ENCODE measurements around the gene ROCK2.

Gene ROCK2

GRCh38 chr2:11213090-11213638 lies 131.3 kb downstream of the ROCK2 start:
- H3K18ac ChIP-seq (ENCODE audit: low read length), result no peak overlapping the region
- H2AK5ac ChIP-seq (ENCODE audit: low read length), result no peak overlapping the region
- no peaks in the 10 kb centered on the region for H3K79me1 ChIP-seq (ENCODE audit: low read length)
- no peak overlapping the region for H4K5ac ChIP-seq (ENCODE audit: low read length)
- WGBS (ENCODE audit: extremely low coverage, insufficient coverage, low lambda C conversion rate), result no CpG with 5 or more reads among the region's 5 CpGs
- peak; percentile 1 for DNase-seq
- H2BK5ac ChIP-seq (ENCODE audit: low read length), result no peak overlapping the region
- H2BK15ac ChIP-seq (replicated peaks; ENCODE audit: low read depth), result no peak overlapping the region
- no peak overlapping the region for H3K4me2 ChIP-seq (ENCODE audit: low read length)
- no peak overlapping the region for H3K4me3 ChIP-seq (ENCODE audit: low read length)
- no peak overlapping the region for H3K4ac ChIP-seq (ENCODE audit: low read depth, low read length)
- no peak overlapping the region for H3K23ac ChIP-seq (ENCODE audit: low read length)
- no peaks in the 10 kb centered on the region for H3K36me3 ChIP-seq (ENCODE audit: control insufficient read depth, insufficient read depth, low read length)
- no peaks in the 10 kb centered on the region for H3K79me2 ChIP-seq (ENCODE audit: control insufficient read depth, insufficient read depth, low read length)
- H3K56ac ChIP-seq (ENCODE audit: low read length), result no peak overlapping the region
- H3K27ac ChIP-seq (ENCODE audit: low read depth, low read length), result no peak overlapping the region
- no peak overlapping the region for H2BK120ac ChIP-seq (ENCODE audit: low read depth, low read length)
- no peaks in the 10 kb centered on the region for H3K27me3 ChIP-seq (ENCODE audit: insufficient read depth, low read length, poor library complexity)
- H4K8ac ChIP-seq (ENCODE audit: low read depth, low read length), result no peak overlapping the region
- H3K9ac ChIP-seq (ENCODE audit: low read length), result no peak overlapping the region
- no peaks in the 10 kb centered on the region for H3K4me1 ChIP-seq (ENCODE audit: control insufficient read depth, low read depth, low read length)

GRCh38 chr2:11212645-11213044 lies 131.8 kb downstream of the ROCK2 start:
- H2AK5ac ChIP-seq (ENCODE audit: low read length), result no peak overlapping the region
- no peak overlapping the region for H3K4me3 ChIP-seq (ENCODE audit: low read length)
- H2BK120ac ChIP-seq (ENCODE audit: low read depth, low read length), result no peak overlapping the region
- H3K4me1 ChIP-seq (ENCODE audit: control insufficient read depth, low read depth, low read length), result no peaks in the 10 kb centered on the region
- H3K36me3 ChIP-seq (ENCODE audit: control insufficient read depth, insufficient read depth, low read length), result no peaks in the 10 kb centered on the region
- no peak overlapping the region for H3K27ac ChIP-seq (ENCODE audit: low read depth, low read length)
- no peaks in the 10 kb centered on the region for H3K79me1 ChIP-seq (ENCODE audit: low read length)
- H2BK5ac ChIP-seq (ENCODE audit: low read length), result no peak overlapping the region
- no peak overlapping the region for H4K8ac ChIP-seq (ENCODE audit: low read depth, low read length)
- H3K79me2 ChIP-seq (ENCODE audit: control insufficient read depth, insufficient read depth, low read length), result no peaks in the 10 kb centered on the region
- no peak overlapping the region for H3K18ac ChIP-seq (ENCODE audit: low read length)
- H4K5ac ChIP-seq (ENCODE audit: low read length), result no peak overlapping the region
- no peak overlapping the region for H3K9ac ChIP-seq (ENCODE audit: low read length)
- no peak for DNase-seq
- H3K4me2 ChIP-seq (ENCODE audit: low read length), result no peak overlapping the region
- H3K27me3 ChIP-seq (ENCODE audit: insufficient read depth, low read length, poor library complexity), result no peaks in the 10 kb centered on the region
- H3K4ac ChIP-seq (ENCODE audit: low read depth, low read length), result no peak overlapping the region
- H2BK15ac ChIP-seq (replicated peaks; ENCODE audit: low read depth), result no peak overlapping the region
- no peak overlapping the region for H3K56ac ChIP-seq (ENCODE audit: low read length)
- H3K23ac ChIP-seq (ENCODE audit: low read length), result no peak overlapping the region

- Histone ChIP-seq H4K5ac (ENCODE audit: low read length) (no peak overlapping the region), H3K36me3 (ENCODE audit: control insufficient read depth, insufficient read depth, low read length) (no peaks in the 10 kb centered on the region), H2BK5ac (ENCODE audit: low read length) (no peak overlapping the region), H3K27me3 (ENCODE audit: insufficient read depth, low read length, poor library complexity) (no peaks in the 10 kb centered on the region), H2AK5ac (ENCODE audit: low read length) (no peak overlapping the region), H3K56ac (ENCODE audit: low read length) (no peak overlapping the region), H3K79me2 (ENCODE audit: control insufficient read depth, insufficient read depth, low read length) (no peaks in the 10 kb centered on the region), H4K8ac (ENCODE audit: low read depth, low read length) (no peak overlapping the region), H3K9ac (ENCODE audit: low read length) (no peak overlapping the region), H3K27ac (ENCODE audit: low read depth, low read length) (no peak overlapping the region), H3K79me1 (ENCODE audit: low read length) (no peaks in the 10 kb centered on the region), H3K18ac (ENCODE audit: low read length) (no peak overlapping the region), H2BK120ac (ENCODE audit: low read depth, low read length) (no peak overlapping the region), H3K4me1 (ENCODE audit: control insufficient read depth, low read depth, low read length) (no peaks in the 10 kb centered on the region), H3K4me3 (ENCODE audit: low read length) (no peak overlapping the region), H3K4ac (ENCODE audit: low read depth, low read length) (no peak overlapping the region), H3K4me2 (ENCODE audit: low read length) (no peak overlapping the region), H3K23ac (ENCODE audit: low read length) (no peak overlapping the region), H2BK15ac (replicated peaks; ENCODE audit: low read depth) (no peak overlapping the region)
- no peak for DNase-seq
These were observed 136.4 kb downstream of the ROCK2 start for GRCh38 chr2:11208083-11208482.

- H3K9ac ChIP-seq (ENCODE audit: low read length), result no peak overlapping the region
- no peak overlapping the region for H2BK15ac ChIP-seq (replicated peaks; ENCODE audit: low read depth)
- H3K79me1 ChIP-seq (ENCODE audit: low read length), result no peaks in the 10 kb centered on the region
- no peaks in the 10 kb centered on the region for H3K36me3 ChIP-seq (ENCODE audit: control insufficient read depth, insufficient read depth, low read length)
- no peaks in the 10 kb centered on the region for H3K4me1 ChIP-seq (ENCODE audit: control insufficient read depth, low read depth, low read length)
- no peak overlapping the region for H3K4me3 ChIP-seq (ENCODE audit: low read length)
- no peak overlapping the region for H3K4me2 ChIP-seq (ENCODE audit: low read length)
- H3K23ac ChIP-seq (ENCODE audit: low read length), result no peak overlapping the region
- no peak overlapping the region for H4K5ac ChIP-seq (ENCODE audit: low read length)
- no peaks in the 10 kb centered on the region for H3K27me3 ChIP-seq (ENCODE audit: insufficient read depth, low read length, poor library complexity)
- no peak overlapping the region for H3K56ac ChIP-seq (ENCODE audit: low read length)
- no peak for DNase-seq
- WGBS (ENCODE audit: extremely low coverage, insufficient coverage, low lambda C conversion rate), result no CpG with 5 or more reads among the region's 3 CpGs
- H2AK5ac ChIP-seq (ENCODE audit: low read length), result no peak overlapping the region
- no peak overlapping the region for H3K4ac ChIP-seq (ENCODE audit: low read depth, low read length)
- no peak overlapping the region for H3K27ac ChIP-seq (ENCODE audit: low read depth, low read length)
- no peak overlapping the region for H2BK120ac ChIP-seq (ENCODE audit: low read depth, low read length)
- H2BK5ac ChIP-seq (ENCODE audit: low read length), result no peak overlapping the region
- no peak overlapping the region for H4K8ac ChIP-seq (ENCODE audit: low read depth, low read length)
- H3K18ac ChIP-seq (ENCODE audit: low read length), result no peak overlapping the region
- no peaks in the 10 kb centered on the region for H3K79me2 ChIP-seq (ENCODE audit: control insufficient read depth, insufficient read depth, low read length)
These were observed 141.0 kb downstream of the ROCK2 start for GRCh38 chr2:11203480-11203879.

- no peak for DNase-seq
These were observed 142.5 kb downstream of the ROCK2 start for GRCh38 chr2:11201969-11202368.

GRCh38 chr2:11200651-11201050 lies 143.8 kb downstream of the ROCK2 start:
- H3K27me3 ChIP-seq (ENCODE audit: insufficient read depth, low read length, poor library complexity), result no peaks in the 10 kb centered on the region
- WGBS (ENCODE audit: extremely low coverage, insufficient coverage, low lambda C conversion rate), result no CpG with 5 or more reads among the region's 2 CpGs
- H2BK5ac ChIP-seq (ENCODE audit: low read length), result no peak overlapping the region
- no peaks in the 10 kb centered on the region for H3K4me1 ChIP-seq (ENCODE audit: control insufficient read depth, low read depth, low read length)
- no peak overlapping the region for H3K9ac ChIP-seq (ENCODE audit: low read length)
- no peak overlapping the region for H2BK120ac ChIP-seq (ENCODE audit: low read depth, low read length)
- H3K36me3 ChIP-seq (ENCODE audit: control insufficient read depth, insufficient read depth, low read length), result no peaks in the 10 kb centered on the region
- H3K79me1 ChIP-seq (ENCODE audit: low read length), result no peaks in the 10 kb centered on the region
- H3K79me2 ChIP-seq (ENCODE audit: control insufficient read depth, insufficient read depth, low read length), result no peaks in the 10 kb centered on the region
- H2BK15ac ChIP-seq (replicated peaks; ENCODE audit: low read depth), result no peak overlapping the region
- no peak overlapping the region for H3K18ac ChIP-seq (ENCODE audit: low read length)
- H3K4ac ChIP-seq (ENCODE audit: low read depth, low read length), result no peak overlapping the region
- no peak overlapping the region for H3K4me3 ChIP-seq (ENCODE audit: low read length)
- no peak overlapping the region for H3K27ac ChIP-seq (ENCODE audit: low read depth, low read length)
- H4K5ac ChIP-seq (ENCODE audit: low read length), result no peak overlapping the region
- H3K4me2 ChIP-seq (ENCODE audit: low read length), result no peak overlapping the region
- H2AK5ac ChIP-seq (ENCODE audit: low read length), result no peak overlapping the region
- no peak for DNase-seq
- no peak overlapping the region for H3K23ac ChIP-seq (ENCODE audit: low read length)
- H3K56ac ChIP-seq (ENCODE audit: low read length), result no peak overlapping the region
- H4K8ac ChIP-seq (ENCODE audit: low read depth, low read length), result no peak overlapping the region

More at GRCh38 chr2:11201969-11202368, 142.5 kb downstream of the ROCK2 start:
- Histone ChIP-seq H4K5ac (ENCODE audit: low read length) (no peak overlapping the region), H3K56ac (ENCODE audit: low read length) (no peak overlapping the region), H3K27ac (ENCODE audit: low read depth, low read length) (no peak overlapping the region), H2BK15ac (replicated peaks; ENCODE audit: low read depth) (no peak overlapping the region), H3K79me1 (ENCODE audit: low read length) (no peaks in the 10 kb centered on the region), H3K9ac (ENCODE audit: low read length) (no peak overlapping the region), H3K79me2 (ENCODE audit: control insufficient read depth, insufficient read depth, low read length) (no peaks in the 10 kb centered on the region), H2BK120ac (ENCODE audit: low read depth, low read length) (no peak overlapping the region), H3K27me3 (ENCODE audit: insufficient read depth, low read length, poor library complexity) (no peaks in the 10 kb centered on the region), H3K36me3 (ENCODE audit: control insufficient read depth, insufficient read depth, low read length) (no peaks in the 10 kb centered on the region), H4K8ac (ENCODE audit: low read depth, low read length) (no peak overlapping the region), H2BK5ac (ENCODE audit: low read length) (no peak overlapping the region), H2AK5ac (ENCODE audit: low read length) (no peak overlapping the region), H3K4me1 (ENCODE audit: control insufficient read depth, low read depth, low read length) (no peaks in the 10 kb centered on the region), H3K4me2 (ENCODE audit: low read length) (no peak overlapping the region), H3K4ac (ENCODE audit: low read depth, low read length) (no peak overlapping the region), H3K4me3 (ENCODE audit: low read length) (no peak overlapping the region), H3K23ac (ENCODE audit: low read length) (no peak overlapping the region), H3K18ac (ENCODE audit: low read length) (no peak overlapping the region)
- WGBS (ENCODE audit: extremely low coverage, insufficient coverage, low lambda C conversion rate), result no CpG with 5 or more reads among the region's 5 CpGs

Data from mesendoderm (in vitro differentiated cells).